Muscle of back (tissue), 11 donors: ENCODE data around the gene PALMD. TPM values are rescaled to one million over a fixed set of nuclear protein-coding genes. Genes with fewer than 3 reads are reported as not detected.

Experiments
- DNase-seq, 3 donors: peaks; one replicate each; pipeline versions ENCODE4 v3.0.0 to v3.0.0-alpha.2; 2013
- polyA plus RNA-seq, 10 donors: library from polyadenylated mRNA; unstranded; fragments of 120-200 nt; gene quantifications; one replicate each; pipeline ENCODE4 v1.2.1, GENCODE V29; 2013; ENCODE audit not compliant: insufficient read length in 10 of 10

Gene PALMD
- polyA plus RNA-seq, 10 donors, result 59.3 to 124 (median 103) TPM

DNA sequence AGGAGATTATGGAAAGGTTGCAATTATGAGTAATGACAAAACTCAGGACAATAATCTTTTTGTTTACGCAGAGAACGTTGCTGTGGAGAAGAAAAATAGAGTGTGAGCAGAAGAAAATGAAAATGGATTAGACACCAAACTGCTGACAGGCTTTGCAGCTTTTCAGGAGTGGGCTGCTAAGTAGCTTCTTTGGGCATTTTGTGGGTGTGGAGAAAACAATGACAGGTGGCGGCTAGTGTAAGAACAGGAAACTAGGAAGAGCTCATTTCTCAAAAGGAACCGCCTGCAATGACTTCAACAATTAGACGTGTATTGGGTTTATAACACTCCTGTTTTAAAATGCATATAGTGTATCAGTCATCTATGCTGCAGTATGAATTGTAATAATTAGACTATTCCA, 18.3 kb upstream of the PALMD start:
- no peak for DNase-seq

DNA sequence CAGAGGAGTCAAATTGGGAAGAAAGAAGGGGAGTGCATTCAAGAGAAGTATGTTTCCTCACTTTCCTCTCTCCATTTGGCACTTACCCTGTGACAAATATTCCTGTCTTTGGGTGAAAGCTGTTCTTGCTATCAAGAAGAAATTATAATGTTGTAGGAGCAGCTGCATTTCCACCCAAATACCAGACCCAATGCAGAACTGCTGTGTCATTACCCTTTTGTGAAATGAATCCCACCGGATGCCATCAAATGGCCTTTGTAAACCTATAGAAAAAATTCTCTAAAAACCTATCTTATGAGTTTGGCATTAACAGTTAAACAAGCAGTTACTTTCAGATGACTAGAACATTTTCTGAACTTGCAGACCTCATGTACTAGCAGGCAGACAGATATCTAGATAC, 16.7 kb upstream of the PALMD start:
- DNase-seq, result no peak

DNA sequence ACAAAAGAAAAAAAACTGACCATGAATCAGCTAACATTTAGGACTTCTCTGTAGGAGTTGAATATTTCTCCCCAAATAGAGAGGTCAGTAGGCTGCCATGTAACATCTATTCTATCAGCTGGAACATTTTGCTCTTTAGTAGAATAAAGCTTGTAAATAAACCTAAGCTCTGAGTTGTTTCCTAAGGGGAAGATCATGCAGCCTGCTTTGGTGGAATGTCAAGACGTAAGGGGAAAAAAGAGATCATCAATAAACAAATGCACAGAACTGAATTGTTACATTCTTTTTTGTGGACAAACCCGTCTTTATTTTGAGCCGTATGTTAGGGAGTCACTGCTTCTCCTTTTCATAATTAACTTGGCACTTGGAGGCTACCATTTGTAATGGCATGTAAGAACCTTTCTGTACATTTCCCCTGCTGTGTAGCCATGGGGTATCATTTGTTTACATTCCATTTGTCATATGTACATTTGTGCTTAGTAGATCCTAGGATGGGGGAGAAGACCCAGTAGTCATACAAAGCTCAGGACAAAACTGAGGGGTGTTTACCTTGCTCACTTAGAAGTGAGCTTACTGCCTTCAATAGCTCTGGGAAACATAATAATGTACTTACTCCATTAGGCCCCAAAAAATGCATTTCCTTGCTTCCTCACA, 10.8 kb upstream of the PALMD start:
- no peak for DNase-seq

DNA sequence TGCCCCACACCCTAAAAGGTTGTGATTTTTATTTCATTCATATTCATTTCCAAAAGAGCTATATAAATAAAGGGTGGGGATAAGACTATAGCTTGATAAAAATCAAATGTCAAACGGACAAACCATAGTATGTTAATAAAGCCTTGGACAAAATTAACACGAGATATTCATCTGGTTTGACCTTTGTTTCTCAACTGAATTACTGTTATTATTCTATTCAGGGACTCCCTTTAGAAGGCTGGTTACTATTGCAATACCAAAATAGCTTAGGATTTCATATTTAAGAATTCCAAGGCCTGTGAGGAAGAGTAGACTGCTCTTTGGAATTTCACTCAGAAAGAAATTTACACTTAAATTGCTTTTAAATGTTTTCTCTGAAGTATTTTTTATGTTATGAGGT, 10.2 kb upstream of the PALMD start:
- DNase-seq, result no peak

DNA sequence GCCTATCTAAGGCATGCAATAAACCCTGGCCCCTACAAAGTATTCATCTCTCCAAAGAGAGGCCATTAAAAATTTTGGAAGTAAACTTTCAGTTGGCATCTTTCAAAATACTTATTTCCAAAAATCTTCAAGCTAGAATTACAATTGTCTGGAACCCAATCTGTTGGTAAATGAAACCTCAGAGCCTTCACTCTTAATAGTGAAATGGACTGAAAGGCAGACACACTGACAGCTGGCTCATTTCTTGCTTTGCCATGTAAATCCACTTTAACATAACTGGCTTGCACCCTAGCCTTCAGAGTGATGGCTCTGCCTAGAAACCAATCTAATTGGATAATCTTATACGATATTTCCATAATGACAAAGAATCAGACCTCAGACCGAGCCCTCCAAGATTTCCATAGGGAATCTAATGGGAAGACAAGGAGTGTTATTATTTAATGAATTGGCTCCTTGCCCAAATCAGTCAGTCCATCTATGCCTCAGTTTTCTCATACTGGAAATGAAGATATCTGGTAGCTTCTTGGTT, 9.2 kb upstream of the PALMD start:
- no peak for DNase-seq

DNA sequence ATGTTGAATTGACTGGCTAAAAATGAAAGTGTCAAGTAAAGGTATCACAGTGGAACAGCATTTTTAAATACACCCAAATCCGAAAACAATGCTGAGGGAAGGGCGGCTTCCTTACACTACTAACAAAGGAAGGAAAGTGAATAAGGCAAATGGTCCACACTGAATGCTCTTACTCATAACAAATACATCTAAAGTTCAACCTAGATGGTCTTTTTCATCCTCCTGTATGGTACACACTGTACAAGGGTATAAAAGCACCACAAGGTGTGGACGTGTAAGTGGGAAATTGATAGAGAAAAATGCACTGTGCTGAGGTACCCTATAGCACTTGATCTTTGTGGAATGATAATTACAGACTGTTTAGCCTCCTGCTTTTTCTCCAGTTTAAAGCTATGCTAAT, 7.1 kb upstream of the PALMD start:
- no peak for DNase-seq

DNA sequence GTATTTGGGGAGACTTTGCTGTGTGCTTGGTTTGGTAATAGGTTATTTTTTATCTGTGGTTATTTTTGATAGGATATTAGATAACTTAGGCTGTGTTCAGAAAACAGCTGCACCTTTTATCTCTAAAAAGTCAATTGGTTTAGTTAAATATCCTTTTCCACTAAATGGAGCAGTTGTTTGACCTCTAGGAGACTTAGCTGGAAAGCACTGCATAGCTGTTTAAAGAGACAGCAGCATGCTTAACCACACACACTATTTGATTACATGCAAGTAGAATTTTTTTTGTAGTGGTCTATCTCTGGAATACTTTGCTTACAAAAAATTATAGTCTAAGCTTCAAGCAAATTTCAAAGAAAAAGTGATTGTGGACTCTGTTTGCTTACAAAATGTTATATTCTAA, 6.5 kb upstream of the PALMD start:
- DNase-seq, result no peak

DNA sequence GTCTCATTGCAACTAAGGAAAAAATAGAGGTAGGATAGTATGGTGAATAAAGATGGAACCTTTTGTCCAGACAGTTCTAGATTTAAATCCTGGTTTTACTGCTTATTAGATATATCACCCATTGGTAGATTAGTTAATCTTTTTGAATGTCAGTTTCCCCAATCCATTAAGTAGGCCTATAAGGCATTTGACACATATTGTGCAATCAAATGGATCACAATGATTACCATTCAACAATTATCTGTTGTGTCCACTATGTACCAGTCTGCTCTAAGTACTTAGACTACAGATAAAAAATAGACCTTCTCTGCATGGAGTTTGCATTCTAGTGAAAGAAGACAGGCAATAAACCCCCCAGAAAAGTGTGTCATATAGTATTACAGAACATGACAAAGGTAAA, 6.0 kb upstream of the PALMD start:
- no peak for DNase-seq

DNA sequence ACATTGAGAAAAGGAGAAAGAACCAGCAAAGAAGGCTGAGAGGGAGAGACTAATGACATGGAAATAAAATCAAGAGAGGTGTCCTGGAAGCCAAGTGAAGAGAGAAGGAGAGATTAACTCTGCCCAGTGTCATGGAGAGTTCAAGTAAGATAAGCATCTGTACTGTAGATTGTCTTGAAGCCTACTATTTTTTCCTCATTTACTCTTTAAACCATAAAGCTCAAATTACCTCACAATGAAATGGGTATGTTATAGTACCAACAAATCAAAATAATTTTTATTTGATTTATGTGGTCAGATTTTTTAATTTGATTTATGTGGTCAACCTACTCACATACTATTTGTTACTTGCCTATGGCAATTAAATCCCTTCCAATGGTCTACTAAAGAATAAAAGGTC, 5.2 kb upstream of the PALMD start:
- DNase-seq, result no peak

DNA sequence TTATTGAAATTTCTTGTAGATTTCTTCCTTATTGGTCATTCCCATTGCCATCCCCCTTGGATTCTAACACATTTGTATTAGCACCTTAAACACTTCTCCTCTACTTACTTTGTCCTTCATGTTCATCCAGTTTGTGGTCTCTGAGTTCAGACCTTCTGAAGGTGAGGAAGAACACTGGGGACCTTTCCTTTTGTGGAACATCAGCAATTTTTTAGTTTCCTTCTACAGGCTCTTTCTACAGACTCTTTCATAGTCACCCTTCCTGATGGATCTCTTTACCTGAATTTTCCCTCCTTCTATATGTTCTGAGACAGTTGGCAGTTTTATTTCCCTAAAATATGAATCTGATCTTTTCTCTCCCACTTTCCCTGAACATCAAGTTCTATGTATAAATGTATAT, 4.4 kb upstream of the PALMD start:
- no peak for DNase-seq

DNA sequence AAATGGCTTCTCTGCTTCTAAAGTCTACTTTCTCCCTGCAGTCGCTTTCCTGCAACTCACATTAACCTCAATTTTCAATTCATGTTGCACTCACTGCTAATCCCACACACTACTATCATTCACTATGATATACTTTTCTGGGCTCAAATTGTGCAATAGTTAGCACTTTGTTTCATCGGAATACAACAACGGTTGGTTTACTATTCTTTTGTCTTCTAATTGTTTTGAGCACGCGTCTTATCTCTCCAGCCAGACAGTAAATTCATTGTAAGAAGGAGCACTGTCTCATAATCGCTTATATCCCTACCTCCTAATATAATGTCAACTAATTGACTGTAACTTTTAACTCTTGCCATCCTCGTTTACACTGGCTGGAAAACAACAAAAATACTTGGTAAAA, 3.9 kb upstream of the PALMD start:
- DNase-seq, result no peak

DNA sequence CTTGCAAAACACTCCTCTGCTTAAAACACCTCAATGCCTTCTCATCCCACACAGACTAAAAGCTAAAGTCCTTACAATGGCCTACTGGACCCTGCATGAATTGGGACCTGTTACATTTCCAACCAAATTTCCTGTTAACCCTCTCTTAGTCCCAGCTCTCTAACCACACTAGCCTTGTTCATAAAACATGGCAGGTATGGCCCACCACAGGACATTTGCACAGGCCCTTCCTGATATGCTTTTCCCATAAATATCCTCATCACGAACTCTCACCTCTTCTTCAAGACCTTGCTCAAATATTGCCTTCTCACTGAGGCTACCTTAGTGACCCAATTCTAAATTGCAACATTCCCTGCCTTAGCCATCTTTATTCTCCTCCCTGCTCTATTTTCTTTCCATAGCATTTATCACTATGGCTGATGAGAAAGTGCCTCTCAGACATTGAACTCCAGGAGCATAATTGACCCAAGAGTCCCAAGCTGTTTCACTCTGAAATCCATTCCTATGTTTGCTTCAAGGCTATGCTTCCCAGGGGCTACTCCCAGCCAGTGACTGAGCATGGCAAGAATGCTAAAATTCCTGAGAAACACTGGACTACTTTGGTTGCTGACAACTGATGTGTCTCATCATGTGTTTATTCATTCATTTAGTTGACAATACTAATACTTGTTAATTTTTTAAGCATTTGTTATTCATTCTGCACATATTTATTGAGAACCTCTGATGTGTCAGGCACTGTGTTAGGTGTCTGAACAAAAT, 2.7 kb upstream of the PALMD start:
- DNase-seq, result no peak

DNA sequence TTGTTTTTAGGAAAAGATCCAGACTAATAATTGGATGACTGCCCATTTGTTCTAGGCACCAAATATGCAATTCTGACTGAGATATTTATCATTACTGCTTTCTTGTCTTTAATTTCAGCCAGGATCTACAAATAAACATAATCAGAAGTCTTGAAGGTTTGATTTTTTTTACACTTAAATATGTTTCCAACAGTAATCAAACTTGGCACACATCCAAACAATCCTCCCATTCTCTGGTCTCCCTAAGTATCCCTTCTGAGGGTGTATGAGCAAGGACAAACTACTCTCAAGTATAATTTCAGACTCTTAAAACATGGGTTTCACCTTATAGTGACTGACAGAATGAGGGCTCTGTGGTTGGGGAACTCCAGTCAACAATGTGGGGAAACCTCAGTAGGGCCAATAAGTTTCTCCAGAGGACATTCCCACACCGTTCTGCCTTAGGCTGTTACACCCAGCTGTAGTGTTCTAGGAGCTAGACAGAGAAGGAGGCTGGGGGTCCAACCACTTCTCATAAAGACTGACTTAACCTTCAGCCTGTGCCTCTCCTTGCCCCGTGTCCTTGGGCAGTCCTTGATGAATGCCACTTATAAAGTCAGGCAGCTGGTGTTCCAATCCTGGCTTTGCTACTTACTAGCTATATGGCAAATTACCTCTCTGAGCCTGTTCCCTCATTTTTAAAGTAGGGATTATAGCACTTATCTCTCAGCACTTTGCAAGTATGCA, 1.5 kb upstream of the PALMD start:
- DNase-seq, result peak in 1 of 3 donors; percentile 34

DNA sequence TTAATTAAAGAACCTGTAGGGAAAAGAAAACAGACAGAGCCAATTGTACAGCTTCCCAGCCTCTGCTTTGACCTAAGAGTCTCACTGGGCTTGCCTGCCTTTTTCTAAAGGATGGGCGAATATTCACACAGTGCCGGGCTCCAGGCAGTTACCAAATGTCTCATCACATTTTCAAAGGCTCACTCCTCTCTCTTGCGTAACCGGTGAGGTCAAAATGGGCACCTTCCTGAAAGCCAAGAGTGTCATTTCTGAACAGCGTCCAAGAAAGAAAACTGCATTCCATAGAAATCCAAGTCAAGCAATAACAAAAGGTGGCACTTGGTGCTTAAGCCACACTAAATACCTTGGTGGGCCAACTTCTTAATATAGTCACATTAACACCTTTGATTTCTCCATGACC, 710 bp upstream of the PALMD start:
- no peak for DNase-seq

DNA sequence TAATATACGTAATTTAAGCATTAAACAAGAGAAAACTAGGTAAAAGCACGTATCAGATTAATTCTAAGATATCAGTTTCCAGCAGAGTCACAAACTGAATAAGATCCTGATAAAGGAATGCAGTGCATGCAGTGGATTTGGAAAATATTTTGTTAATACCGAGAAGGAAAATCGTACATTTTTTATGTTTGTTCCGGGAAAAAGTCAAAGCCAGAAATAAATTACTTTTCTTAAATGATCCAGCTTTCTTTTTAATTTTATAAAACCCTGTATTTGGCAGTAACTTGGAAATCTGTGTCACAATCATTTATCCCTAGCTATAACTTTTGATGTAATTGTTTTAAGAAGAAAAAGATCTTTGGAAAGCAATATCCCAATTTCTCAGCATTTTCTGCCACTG, 955 bp downstream of the PALMD start:
- peak in 2 of 3 donors; percentile 37 to 56 for DNase-seq

DNA sequence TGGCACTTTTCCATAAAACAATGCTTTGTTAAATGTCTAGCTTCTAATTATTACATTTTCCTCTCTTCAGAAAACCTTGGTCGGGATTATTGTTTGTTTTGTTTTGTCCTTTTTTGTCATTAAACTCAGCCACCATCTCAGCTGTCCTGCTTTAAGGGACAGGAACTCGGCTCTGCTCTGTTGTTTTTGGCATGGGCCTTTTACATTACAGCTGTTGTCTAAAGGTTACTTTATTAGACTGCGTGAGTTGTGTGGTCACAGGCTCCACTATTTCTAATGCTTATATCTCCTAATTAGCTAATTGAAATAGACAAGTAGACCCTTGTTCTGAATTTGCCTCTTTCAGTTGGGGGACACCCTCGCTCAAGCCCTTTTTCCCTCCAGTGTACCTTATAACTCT, 1.6 kb downstream of the PALMD start:
- DNase-seq, result peak; percentile 51 to 81 (median 53)

DNA sequence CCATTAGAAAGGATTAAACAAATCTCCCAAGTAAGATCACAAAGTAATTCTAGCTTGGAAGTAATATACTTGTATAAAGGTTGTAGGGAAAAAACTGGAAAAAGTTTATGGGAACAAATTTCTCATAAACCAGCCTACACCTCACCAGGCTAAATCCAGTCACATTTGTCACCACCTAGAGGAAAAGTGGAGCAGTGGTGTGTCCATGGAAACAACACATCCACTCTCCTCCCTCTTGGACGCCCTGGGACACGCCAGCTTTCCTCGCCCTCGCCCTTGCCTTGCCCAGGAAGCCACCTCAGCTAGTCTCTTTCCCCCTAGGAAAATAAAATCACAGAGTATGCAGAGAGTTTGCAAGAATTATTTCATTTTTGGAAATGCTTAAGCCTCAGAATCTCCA, 2.2 kb downstream of the PALMD start:
- peak; percentile 37 to 61 (median 45) for DNase-seq

DNA sequence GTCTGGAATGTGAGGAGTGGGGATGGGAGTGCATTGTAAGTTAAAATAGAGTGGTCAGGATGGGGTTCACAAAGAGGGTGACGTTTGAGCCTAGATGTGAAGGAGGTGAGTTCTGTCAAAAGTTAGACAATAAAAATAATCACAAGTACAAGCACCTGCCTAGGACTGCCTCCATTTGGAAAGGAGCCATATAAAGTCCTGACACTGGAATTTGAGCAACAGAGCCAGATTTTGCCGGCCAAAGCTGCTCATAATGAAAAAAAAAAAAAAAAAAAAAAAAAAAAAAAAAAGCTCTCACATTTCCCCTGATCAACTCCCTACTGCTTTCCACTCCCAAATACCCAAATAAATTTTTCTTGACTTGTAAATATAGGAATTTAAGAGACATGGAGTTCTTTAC, 4.1 kb downstream of the PALMD start:
- DNase-seq, result no peak

DNA sequence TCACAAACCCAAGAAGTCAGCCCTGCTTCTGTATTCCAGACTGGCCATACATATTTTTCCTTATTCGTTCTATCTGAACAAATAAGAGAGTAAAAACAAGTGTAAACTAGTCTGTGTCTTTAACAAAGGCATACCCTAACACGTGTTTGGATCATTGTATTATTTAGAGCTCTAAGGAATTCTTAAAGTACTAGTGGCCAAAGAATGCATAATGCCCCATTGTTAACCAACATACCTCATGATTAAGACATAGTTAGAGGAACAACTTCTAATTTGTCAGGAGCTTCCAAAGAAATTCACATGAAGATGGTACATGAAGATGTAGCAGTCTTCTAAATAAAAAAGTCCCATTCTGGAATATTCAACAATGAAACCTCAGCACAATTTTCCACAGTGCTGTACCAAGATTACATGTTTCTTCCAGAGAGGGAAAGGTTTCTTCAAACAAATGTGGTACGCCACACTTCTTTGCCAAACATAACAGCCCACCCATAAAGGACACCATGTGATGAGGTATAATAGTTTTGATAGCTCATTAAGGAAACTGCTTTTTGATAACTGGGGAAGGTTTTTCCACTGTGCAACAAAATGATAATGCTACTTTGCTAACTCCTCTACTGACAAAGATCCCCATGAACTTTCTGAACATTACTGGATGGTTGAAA, 5.0 kb downstream of the PALMD start:
- no peak for DNase-seq

DNA sequence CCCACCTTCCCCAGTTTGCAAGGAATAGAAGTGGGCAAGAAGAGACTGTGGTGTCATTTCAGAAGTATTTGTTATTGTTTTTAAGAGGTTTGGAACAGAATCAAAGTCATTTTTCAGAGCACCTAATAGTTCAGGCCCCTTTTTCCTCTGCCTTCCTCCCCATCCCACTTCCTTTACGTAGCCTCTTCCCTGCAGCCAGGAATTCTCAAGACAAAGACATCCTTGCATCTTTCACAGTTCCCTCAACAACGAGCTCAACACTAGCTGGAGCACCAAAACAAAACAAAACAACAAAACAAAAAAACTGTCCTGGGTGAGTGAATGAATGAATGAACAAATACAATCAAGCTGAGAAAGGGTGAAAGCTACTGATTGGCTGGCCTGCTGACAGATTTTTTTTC, 7.0 kb downstream of the PALMD start:
- DNase-seq, result no peak

DNA sequence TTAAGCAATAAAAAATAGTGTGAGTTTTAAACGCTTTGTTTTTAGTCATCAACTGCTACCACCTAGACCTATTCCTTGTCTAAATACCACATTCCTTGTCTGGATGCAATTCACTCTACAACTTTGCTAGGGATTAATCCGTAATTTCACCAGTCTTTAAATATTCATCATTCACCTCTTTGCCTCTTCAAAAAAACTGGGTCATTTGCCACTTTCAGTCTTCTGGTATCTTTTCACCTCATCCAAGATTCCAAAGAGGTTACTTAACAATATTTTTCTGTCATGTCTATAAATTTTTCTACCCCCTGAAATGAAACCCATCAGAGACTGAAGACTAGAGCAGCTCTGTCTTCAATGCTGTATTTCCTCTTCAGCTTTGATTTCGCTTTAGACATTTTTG, 9.5 kb downstream of the PALMD start:
- DNase-seq, result no peak

DNA sequence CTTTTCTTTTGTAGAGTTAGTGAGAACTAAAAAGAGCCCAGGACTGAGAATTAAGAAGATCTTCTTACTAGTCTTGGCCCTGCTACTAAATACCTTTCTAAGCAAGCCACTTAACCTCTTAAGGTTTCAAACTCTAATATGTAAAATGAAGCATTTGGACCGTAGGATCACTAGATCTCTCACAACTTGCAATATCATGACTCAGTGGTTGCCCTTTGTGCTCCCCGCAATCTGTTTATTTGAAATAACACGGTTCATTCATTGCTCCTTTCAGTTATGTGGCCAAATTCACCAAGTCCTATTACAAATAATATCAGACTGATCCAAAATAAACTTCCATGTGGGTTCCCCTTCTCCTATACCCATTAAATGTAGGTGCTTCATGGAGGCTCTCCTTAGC, 10.8 kb downstream of the PALMD start:
- no peak for DNase-seq
